ENCODE results near the gene AKT3.

Gene AKT3

GRCh38 chr1:243507001-243507671 lies 342.9 kb downstream of the AKT3 start:
- no peak for DNase-seq (ENCODE audit: low spot score)

GRCh38 chr1:243505986-243506689 lies 343.9 kb downstream of the AKT3 start:
- DNase-seq (ENCODE audit: low spot score), result peak; percentile 39

- DNase-seq (ENCODE audit: low spot score), result no peak
Measured at GRCh38 chr1:243503155-243503554, 346.9 kb downstream of the AKT3 start.

- no peak for DNase-seq (ENCODE audit: low spot score)
Measured at GRCh38 chr1:243501002-243501401, 349.0 kb downstream of the AKT3 start.

GRCh38 chr1:243500512-243500911 lies 349.5 kb downstream of the AKT3 start:
- no peak for DNase-seq (ENCODE audit: low spot score)

GRCh38 chr1:243499711-243500110 lies 350.3 kb downstream of the AKT3 start:
- no peak for DNase-seq (ENCODE audit: low spot score)

GRCh38 chr1:243499248-243499647 lies 350.8 kb downstream of the AKT3 start:
- DNase-seq (ENCODE audit: low spot score), result no peak

- DNase-seq (ENCODE audit: low spot score), result no peak
Measured at GRCh38 chr1:243497939-243498681, 351.9 kb downstream of the AKT3 start.

- no peak for DNase-seq (ENCODE audit: low spot score)
Measured at GRCh38 chr1:243496806-243497205, 353.2 kb downstream of the AKT3 start.

GRCh38 chr1:243496187-243496646 lies 353.8 kb downstream of the AKT3 start:
- DNase-seq (ENCODE audit: low spot score), result no peak

- no peak for DNase-seq (ENCODE audit: low spot score)
Measured at GRCh38 chr1:243495442-243496186, 354.4 kb downstream of the AKT3 start.

GRCh38 chr1:243494741-243495431 lies 355.2 kb downstream of the AKT3 start:
- DNase-seq (ENCODE audit: low spot score), result no peak

- no peak for DNase-seq (ENCODE audit: low spot score)
Measured at GRCh38 chr1:243493156-243494129, 356.6 kb downstream of the AKT3 start.

- no peak for DNase-seq (ENCODE audit: low spot score)
Measured at GRCh38 chr1:243490748-243491686, 359.0 kb downstream of the AKT3 start.

- no peak for DNase-seq (ENCODE audit: low spot score)
Measured at GRCh38 chr1:243489681-243490546, 360.1 kb downstream of the AKT3 start.

GRCh38 chr1:243489158-243489527 lies 360.9 kb downstream of the AKT3 start:
- no peak for DNase-seq (ENCODE audit: low spot score)

- DNase-seq (ENCODE audit: low spot score), result no peak
Measured at GRCh38 chr1:243488459-243489157, 361.4 kb downstream of the AKT3 start.
